ENCODE measurements around the gene GKN1.
"Not testable (repeated sequence)": the region's sequence is repeated elsewhere in the genome, so short reads cannot be mapped to it uniquely, and the experiment has no call there.

The GKN1 gene, protein sequence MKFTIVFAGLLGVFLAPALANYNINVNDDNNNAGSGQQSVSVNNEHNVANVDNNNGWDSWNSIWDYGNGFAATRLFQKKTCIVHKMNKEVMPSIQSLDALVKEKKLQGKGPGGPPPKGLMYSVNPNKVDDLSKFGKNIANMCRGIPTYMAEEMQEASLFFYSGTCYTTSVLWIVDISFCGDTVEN

DNA sequence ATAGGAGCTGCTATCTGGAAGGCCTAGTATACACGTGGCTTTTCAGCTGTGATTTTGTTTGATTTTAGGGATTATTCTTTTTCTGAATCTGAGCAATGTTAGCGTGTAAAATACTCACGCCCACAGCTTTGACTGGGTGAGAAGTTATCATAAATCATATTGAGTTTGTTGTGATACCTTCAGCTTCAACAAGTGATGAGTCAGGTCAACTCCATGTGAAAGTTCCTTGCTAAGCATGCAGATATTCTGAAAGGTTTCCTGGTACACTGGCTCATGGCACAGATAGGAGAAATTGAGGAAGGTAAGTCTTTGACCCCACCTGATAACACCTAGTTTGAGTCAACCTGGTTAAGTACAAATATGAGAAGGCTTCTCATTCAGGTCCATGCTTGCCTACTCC, at the start of gene GKN1:
GKN1 (plus strand) TSS at position 386 of the 400 bp plus-strand sequence. CDS start 42 bp downstream, outside the sequence.
- no peak for DNase-seq

- DNase-seq: peak; percentile 5 to 51
Observed at GRCh38 chr2:68925295-68925896, 49.0 kb upstream of the GKN1 start.

DNA sequence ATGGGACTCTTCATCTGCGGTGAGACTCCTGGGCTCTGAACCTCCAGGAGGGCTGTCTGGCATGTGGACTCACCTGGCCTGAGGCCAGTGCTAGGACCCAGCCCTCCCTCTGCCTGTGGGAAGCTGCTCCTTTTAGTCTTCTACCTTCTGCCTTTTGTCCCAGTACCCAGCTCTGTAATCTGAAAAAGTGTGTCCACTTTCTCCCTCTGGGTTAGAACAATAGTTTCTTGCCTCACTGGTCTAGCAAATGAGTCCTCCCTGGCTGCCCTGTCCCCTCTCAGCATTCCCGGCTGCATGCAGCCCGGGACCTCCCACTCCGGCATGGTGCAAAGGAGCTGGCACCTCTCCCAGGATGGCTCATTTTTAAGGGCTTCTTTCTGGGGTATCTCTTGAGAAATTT, 47.6 kb upstream of the GKN1 start:
- DNase-seq: no peak

DNA sequence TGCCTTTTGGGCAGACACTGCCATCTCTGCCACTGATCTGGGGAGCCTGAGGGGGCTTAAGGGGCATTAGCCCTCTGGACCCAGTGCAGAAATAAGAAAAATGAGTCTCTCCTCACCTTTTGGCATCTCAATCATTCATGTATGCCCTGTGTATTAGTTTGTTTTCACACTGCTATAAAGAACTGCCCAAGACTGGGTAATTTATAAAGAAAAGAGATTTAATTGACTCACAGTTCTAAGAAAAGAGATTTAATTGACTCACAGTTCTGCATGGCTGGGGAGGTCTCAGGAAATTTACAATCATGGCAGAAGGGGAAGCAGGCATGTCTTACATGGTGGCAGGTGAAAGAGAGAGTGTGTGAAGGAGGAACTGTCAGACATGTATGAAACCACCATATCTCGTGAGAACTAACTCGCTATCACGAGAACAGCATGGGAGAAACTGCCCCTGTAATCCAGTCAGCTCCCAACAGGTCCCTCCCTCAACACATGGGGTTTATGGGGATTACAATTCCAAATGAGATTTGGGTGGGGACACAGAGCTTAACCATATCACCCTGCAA, 43.2 kb upstream of the GKN1 start:
- no peak for DNase-seq

GRCh38 chr2:68931799-68932198, 42.6 kb upstream of the GKN1 start:
- no peak for DNase-seq

- DNase-seq: no peak
Observed at GRCh38 chr2:68932402-68932801, 42.0 kb upstream of the GKN1 start.

DNA sequence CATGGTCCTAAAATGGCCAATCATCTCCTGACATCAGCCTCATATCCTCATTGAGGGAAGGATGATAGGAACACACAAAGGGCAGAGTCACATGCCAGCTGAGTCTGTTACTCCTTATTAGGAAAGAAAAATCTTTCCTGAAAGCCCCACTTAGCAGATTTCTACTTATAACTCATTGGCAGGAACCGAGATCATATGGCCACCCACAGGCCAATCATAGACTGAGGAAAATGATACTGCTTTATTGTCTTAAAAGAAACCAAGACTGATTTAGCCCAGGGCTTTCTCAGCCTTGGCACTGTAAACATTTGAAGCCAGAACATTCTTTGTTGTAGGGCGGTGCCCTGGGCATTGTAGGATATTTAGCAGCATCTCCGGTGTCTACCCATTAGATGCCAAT, 40.4 kb upstream of the GKN1 start:
- DNase-seq: no peak

DNA sequence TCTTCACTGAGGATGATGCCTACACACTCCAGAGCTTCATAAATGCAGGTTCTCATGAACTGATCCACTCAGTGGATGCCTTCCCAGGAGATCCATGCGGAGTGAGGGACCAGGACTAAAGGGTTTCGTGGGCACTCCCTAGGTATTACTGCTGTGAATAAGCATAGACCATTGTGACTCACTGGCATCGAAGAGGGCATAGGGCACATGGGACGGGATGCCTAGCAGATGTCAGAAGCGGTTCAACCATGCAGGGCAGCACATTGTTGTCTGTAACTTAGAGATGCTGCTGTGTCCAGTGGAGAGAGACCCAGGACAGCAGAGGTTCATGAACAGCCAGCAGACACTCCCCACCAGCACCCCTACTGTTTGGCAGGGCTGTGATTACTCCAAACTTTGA, 39.0 kb upstream of the GKN1 start:
- no peak for DNase-seq

- DNase-seq: no peak
Observed at GRCh38 chr2:68936427-68936826, 38.0 kb upstream of the GKN1 start.

DNA sequence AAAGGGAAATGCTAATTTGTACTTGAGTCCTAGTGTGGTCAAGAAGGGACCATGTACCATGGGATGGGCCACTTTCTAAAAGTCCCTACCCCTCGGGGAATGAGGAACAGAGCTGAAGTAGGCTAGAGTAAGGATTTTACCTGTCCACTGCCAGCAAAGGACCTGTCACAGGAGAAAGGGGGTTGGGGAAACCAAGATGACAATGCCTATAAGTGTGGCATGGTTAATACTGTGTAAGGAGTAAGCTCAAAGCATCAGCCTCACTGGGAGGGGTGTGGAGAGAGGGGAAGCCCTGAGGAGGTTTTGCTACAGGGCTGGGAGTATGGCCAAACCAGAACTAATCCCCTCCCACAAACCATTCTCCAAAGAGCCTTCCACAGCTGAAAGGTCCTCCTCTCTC, 37.5 kb upstream of the GKN1 start:
- DNase-seq: no peak

- no peak for DNase-seq
Observed at GRCh38 chr2:68937346-68938055, 36.9 kb upstream of the GKN1 start.

- no peak for DNase-seq
Observed at GRCh38 chr2:68938938-68939337, 35.5 kb upstream of the GKN1 start.

DNA sequence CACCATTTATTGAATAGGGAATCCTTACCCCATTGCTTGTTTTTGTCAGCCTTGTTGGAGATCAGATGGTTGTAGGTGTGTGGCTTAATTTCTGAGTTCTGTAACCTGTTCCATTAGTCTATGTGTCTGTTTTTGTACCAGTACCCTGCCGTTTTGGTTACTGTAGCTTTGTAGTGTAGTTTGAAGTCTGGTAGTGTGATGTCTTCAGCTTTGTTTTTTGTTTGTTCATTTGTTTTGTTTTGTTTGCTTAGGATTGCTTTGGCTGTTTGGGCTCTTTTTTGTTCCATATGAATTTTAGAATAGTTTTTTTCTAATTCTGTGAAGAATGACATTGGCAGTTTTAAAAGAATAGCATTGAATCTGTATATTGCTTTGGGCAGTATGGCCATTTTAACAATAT, 34.5 kb upstream of the GKN1 start:
- no peak for DNase-seq

DNA sequence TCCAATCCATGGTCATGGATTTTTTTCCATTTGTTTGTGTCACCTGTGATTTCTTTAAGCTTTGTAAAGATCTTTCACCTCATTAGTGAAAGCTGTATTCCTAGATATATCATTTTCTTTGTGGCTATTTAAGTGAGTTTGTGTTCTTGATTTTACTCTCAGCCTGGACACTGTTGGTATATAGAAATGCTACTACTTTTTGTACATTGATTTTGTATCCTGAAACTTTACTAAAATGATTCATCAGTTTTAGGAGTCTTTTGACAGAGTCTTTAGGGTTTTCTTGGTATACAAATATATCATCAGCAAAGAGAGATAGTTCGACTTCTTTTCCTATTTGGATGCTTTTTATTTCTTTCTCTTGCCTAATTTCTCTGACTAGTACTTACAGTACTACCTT, 34.1 kb upstream of the GKN1 start:
- DNase-seq: no peak

- DNase-seq: no peak
Observed at GRCh38 chr2:68942827-68943226, 31.6 kb upstream of the GKN1 start.

DNA sequence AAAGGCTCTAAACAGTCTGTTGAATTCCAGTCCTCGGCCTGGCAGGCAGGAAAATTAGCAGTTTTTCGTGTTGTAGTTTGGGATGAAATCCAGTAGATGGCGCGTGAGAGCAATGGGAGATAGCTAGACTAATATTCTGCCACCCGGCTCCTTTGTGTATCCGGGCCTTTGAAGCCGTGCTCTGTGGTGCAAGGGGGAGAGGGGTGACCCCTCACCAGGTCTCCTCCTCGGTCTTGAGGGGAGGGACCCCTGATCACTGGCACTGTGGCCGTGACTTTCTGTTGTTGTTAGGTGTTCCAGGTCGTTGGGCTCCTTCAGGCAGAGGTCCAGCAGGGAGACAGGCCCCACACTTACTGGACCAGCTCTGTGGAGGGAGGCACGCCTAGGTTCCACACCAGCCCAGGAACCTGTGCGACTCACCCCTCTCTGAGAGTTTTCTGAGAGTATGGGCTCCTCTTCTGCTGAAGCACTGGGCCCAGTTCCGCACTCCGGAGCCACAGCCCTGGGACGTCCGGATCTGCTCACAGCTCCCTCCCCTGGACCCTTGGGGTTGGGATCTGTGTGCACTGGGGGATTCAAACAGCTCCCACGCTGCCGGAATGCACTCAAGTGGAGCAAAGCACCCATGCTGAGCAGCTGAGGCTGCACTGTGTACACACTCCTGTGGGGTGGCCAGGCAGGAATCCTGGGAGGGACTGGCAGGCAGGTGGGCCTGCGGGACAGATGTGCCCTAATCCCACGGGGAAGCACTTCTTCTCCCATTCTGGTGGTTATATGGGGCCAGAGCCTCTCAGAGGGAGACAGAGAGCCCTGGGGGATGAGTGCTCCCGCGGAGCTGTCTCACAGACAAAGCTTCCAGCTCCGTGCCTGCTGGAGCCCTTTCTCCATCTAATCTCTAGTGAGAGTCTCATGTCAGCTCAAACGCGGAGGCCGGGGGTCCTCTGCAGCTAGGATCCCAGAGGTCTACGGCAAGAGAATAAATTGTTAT, 30.6 kb upstream of the GKN1 start:
- peak; percentile 46 to 77 for DNase-seq

- DNase-seq: no peak
Observed at GRCh38 chr2:68946117-68946516, 28.3 kb upstream of the GKN1 start.

DNA sequence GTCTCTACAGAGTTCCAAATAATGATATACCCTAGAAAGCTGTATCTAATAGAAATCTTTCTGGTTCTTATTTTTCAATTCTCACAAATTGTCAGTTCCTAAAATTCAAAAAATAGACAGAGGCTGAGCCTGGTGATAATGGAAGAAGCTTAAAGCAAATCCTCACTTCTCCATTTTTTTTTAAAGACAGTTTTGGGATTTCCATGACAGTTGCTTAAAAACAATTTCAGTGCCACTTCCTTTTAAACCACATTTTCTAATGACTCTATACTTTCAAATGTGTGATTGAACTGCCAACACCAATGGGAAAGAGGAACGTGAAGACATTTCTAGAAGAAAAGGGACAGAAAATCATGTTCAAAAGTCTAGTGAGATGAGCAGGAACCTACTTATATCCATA, 25.7 kb upstream of the GKN1 start:
- no peak for DNase-seq

- no peak for DNase-seq
Observed at GRCh38 chr2:68951899-68952298, 22.5 kb upstream of the GKN1 start.

DNA sequence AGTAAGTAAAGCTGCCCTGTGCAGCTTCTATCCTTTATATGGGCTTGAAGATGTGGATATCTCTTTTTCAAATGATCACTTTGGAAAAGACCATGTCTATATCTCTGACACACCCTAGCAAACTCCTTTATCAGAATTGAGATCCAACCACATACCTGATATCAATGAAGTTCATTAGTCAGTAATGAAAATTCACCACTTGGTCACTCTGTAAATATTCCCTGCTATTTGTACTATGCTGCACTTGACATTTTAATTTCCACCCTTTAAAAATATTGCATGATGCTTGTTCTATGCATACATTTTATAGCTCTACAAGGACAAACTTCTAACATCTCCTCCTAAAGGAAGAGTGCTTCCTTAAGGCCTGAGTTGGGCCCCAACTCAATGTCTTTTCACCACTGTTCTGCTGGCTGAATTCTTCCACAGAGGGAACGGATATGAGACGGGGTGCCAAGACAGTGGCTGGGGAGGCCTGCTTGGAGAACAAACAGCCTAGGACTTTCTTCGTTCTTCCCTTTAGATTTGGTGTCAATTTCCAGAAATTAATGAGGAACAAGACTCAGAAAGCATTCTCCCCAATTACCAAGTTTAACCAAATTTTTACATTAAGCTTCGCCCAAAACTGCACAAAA, 21.4 kb upstream of the GKN1 start, which contains the start of gene GKN2:
GKN2 (minus strand) TSS at position 7 of the 635 bp plus-strand sequence. CDS start 32 bp downstream, outside the sequence.
- DNase-seq: no peak

GRCh38 chr2:68955432-68955831, 19.0 kb upstream of the GKN1 start:
- DNase-seq: not testable (repeated sequence)

- no peak for DNase-seq
Observed at GRCh38 chr2:68959001-68959400, 15.4 kb upstream of the GKN1 start.

Measured in NCI-H446 (cell line).